HepG2 (cell line): ENCODE measurements around the gene HDAC4. TPM values are rescaled to one million over a fixed set of nuclear protein-coding genes. Genes with fewer than 3 reads are reported as not detected.

Experiments
- ATAC-seq: fragments of 200-7000 bp; cut with Tn5 transposase; 3 replicates; pipeline ENCODE4 v1.9.1; 2020; ENCODE audit warnings: mild to moderate bottlenecking, moderate library complexity
- BruUV-seq: library from RNA; stranded (reverse); fragments of 400-500 nt; replicated peaks from 2 replicates; lab custom pipeline; 2021; lab: Mats Ljungman, UMichigan
- CTCF ChIA-PET: fragments of 300-600 bp; formaldehyde crosslinking; extraction: SDS; loops from one replicate; lab custom pipeline; 2021; ENCODE audit warnings: low total read pairs, inconsistent platforms, low intra/inter-chr PET ratio; lab: Yijun Ruan, JAX
- POLR2A ChIA-PET: fragments of 350-600 bp; sonication (Branson Sonifier 250); formaldehyde crosslinking; loops from one replicate; lab custom pipeline; 2020; ENCODE audit warnings: antibody characterized with exemption, inconsistent platforms; lab: Yijun Ruan, JAX
- DNase-seq: peaks from one replicate; pipeline ENCODE4 v3.0.0-alpha.2; 2015; ENCODE audit warnings: low spot score
- FAIRE-seq: peaks from 3 replicates; lab custom pipeline; 2011; peaks lifted over from hg19 to GRCh38; lab: Jason Lieb, UNC
- H2AFZ ChIP-seq: one replicate; pipeline ENCODE4 v1.6.1; 2011; ENCODE audit warnings: low read length, inconsistent platforms
- H3K27ac ChIP-seq: fragments of 300-600 bp; 3 replicates; pipeline ENCODE4 v1.8.0; 2011; ENCODE audit warnings: mixed run types, mild to moderate bottlenecking, mixed read lengths, low read length, inconsistent platforms; ENCODE audit not compliant: insufficient read depth; ENCODE audit errors: extremely low read length
- H3K27me3 ChIP-seq, 2 experiments: fragments of 200-600 bp in 1 of 2; 2 replicates in 1 of 2; 3 replicates in 1 of 2; pipeline versions ENCODE4 v1.6.0 to v1.8.0; 2011; ENCODE audit warnings: low read length in 2 of 2, mild to moderate bottlenecking in 2 of 2, moderate library complexity in 2 of 2, inconsistent platforms in 1 of 2; ENCODE audit not compliant: insufficient read depth in 2 of 2, control insufficient read depth in 1 of 2
- H3K36me3 ChIP-seq, 2 experiments: fragments of 200-600 bp in 1 of 2; replicated peaks in 1 of 2; 2 replicates in 1 of 2; 3 replicates in 1 of 2; pipeline versions ENCODE4 v1.5.1 to v1.8.0; 2011; ENCODE audit warnings: low read length in 2 of 2, inconsistent platforms in 1 of 2; ENCODE audit not compliant: insufficient read depth in 2 of 2, control insufficient read depth in 1 of 2
- H3K4me1 ChIP-seq: 2 replicates; pipeline ENCODE4 v1.5.1; 2012; ENCODE audit warnings: low read length, inconsistent platforms; ENCODE audit not compliant: insufficient read depth
- H3K4me2 ChIP-seq: 2 replicates; pipeline ENCODE4 v1.6.0; 2011; ENCODE audit warnings: low read depth, low read length, inconsistent platforms
- H3K4me3 ChIP-seq, 3 experiments: fragments of 200-600 bp in 1 of 3; sonication (generic), shearing (Covaris generic) in 1 of 3; replicated peaks in 1 of 3; 2 replicates each; pipeline ENCODE4 v1.5.1; 2011 to 2016; ENCODE audit warnings: low read length in 3 of 3, inconsistent platforms in 2 of 3, low read depth in 2 of 3, mild to moderate bottlenecking in 2 of 3, control low read depth in 1 of 3, mixed read lengths in 1 of 3; ENCODE audit not compliant: insufficient read depth in 1 of 3
- H3K79me2 ChIP-seq: one replicate; pipeline ENCODE4 v1.6.1; 2011; ENCODE audit warnings: low read length, inconsistent platforms; ENCODE audit not compliant: insufficient read depth
- H3K9ac ChIP-seq: 2 replicates; pipeline ENCODE4 v1.6.0; 2011; ENCODE audit warnings: mild to moderate bottlenecking, low read depth, low read length, inconsistent platforms; ENCODE audit not compliant: insufficient read depth
- H3K9me3 ChIP-seq: 2 replicates; pipeline ENCODE4 v1.5.1; 2012; ENCODE audit warnings: mild to moderate bottlenecking, low read length
- H4K20me1 ChIP-seq: 2 replicates; pipeline ENCODE4 v1.6.0; 2011; ENCODE audit warnings: inconsistent platforms, mild to moderate bottlenecking, low read length, moderate library complexity; ENCODE audit not compliant: insufficient read depth
- AKAP8 ChIP-seq: sonication (generic); formaldehyde crosslinking; IDR thresholded peaks from 2 replicates; pipeline ENCODE4 v1.5.1; 2020; ENCODE audit warnings: mild to moderate bottlenecking, missing genetic modification reagents
- CBX2 ChIP-seq, 2 experiments: fragments of 200-600 bp in 1 of 2; sonication (generic); formaldehyde crosslinking in 1 of 2; IDR thresholded peaks; 2 replicates each; pipeline versions ENCODE4 v1.7.0 to v1.8.1; 2018 to 2022; ENCODE audit warnings: low read depth in 2 of 2, low read length in 1 of 2, mild to moderate bottlenecking in 1 of 2, missing genetic modification reagents in 1 of 2
- E2F2 ChIP-seq: sonication (generic); formaldehyde crosslinking; IDR thresholded peaks from 2 replicates; pipeline ENCODE4 v1.4.0; 2020; ENCODE audit warnings: missing genetic modification reagents, borderline replicate concordance
- ELF4 ChIP-seq: sonication (generic); formaldehyde crosslinking; IDR thresholded peaks from 2 replicates; pipeline ENCODE4 v1.5.0; 2020; ENCODE audit warnings: missing genetic modification reagents, mild to moderate bottlenecking, moderate library complexity, borderline replicate concordance
- FOXM1 ChIP-seq: sonication (generic); formaldehyde crosslinking; IDR thresholded peaks from 2 replicates; pipeline ENCODE4 v1.5.0; 2020; ENCODE audit warnings: missing genetic modification reagents
- FOXO4 ChIP-seq: sonication (generic); formaldehyde crosslinking; conservative IDR thresholded peaks from 2 replicates; pipeline ENCODE4 v1.8.1; 2023; ENCODE audit warnings: missing genetic modification reagents
- NFATC3 ChIP-seq: sonication (generic); formaldehyde crosslinking; IDR thresholded peaks from 2 replicates; pipeline ENCODE4 v1.5.1; 2020; ENCODE audit warnings: mild to moderate bottlenecking, missing genetic modification reagents
- NR3C1 ChIP-seq: sonication (generic); formaldehyde crosslinking; IDR thresholded peaks from 2 replicates; pipeline ENCODE4 v1.4.0; 2020; ENCODE audit warnings: missing genetic modification reagents
- RBM22 ChIP-seq: fragments of 200-400 bp; formaldehyde crosslinking; optimal IDR thresholded peaks from 2 replicates; pipeline ENCODE3; 2017; ENCODE audit warnings: mild to moderate bottlenecking, low read length, moderate library complexity
- SIX4 ChIP-seq: sonication (generic); formaldehyde crosslinking; IDR thresholded peaks from 2 replicates; pipeline ENCODE4 v1.4.0; 2020; ENCODE audit warnings: missing genetic modification reagents
- SMARCE1 ChIP-seq: fragments of 450-650 bp; IDR thresholded peaks from 2 replicates; pipeline ENCODE4 v1.6.1; 2017; ENCODE audit warnings: borderline replicate concordance
- ZBTB21 ChIP-seq: sonication (generic); formaldehyde crosslinking; IDR thresholded peaks from 2 replicates; pipeline ENCODE4 v1.4.0; 2020; ENCODE audit warnings: missing genetic modification reagents
- ZGPAT ChIP-seq: IDR thresholded peaks from 2 replicates; pipeline ENCODE4 v1.6.1; 2016; ENCODE audit warnings: mild to moderate bottlenecking
- ZNF496 ChIP-seq: sonication (generic); formaldehyde crosslinking; IDR thresholded peaks from 2 replicates; pipeline ENCODE4 v1.8.1; 2023; ENCODE audit warnings: mild to moderate bottlenecking, moderate library complexity, missing genetic modification reagents; ENCODE audit not compliant: insufficient replicate concordance
- ZNF652 ChIP-seq: IDR thresholded peaks from 2 replicates; pipeline ENCODE4 v1.6.1; 2016; ENCODE audit warnings: low read depth, borderline replicate concordance
- ZNF713 ChIP-seq: sonication (generic); formaldehyde crosslinking; IDR thresholded peaks from 2 replicates; pipeline ENCODE4 v1.4.0; 2020; ENCODE audit warnings: mild to moderate bottlenecking, missing genetic modification reagents
- ZNF800 ChIP-seq: sonication (generic); formaldehyde crosslinking; IDR thresholded peaks from 2 replicates; pipeline ENCODE4 v1.4.0; 2020; ENCODE audit warnings: missing genetic modification reagents
- WGBS: methylation state at CpG from one replicate; pipeline ENCODE4 v1.1.6; 2017; ENCODE audit warnings: low lambda C conversion rate; 5-methylcytosine and 5-hydroxymethylcytosine counted together
- in situ Hi-C: cut with HindIII; loops from 2 replicates; pipeline ENCODE4 v1.10.0; 2017; ENCODE audit warnings: low pct_unique_long_range_greater_than_20kb; ENCODE audit not compliant: extremely low pct_ligation_motif_present
- intact Hi-C: fragments of 100-400 bp; cut with micrococcal nuclease; formaldehyde crosslinking; loops from one replicate; pipeline ENCODE4 v1.10.0; 2022; ENCODE audit not compliant: unreplicated experiment
- polyA plus RNA-seq, 8 experiments: library from polyadenylated mRNA; depleted of rRNA in 3 of 8; stranded (reverse) in 7 of 8; unstranded in 1 of 8; fragments of >200 nt; fragmentation: Illumina TruSeq in 4 of 8; extraction: Trizol in 4 of 8; gene quantifications; 2 replicates each; pipeline versions ENCODE4 v1.2.1 to v1.2.3, GENCODE V29; 2011 to 2016; ENCODE audit warnings: low read depth in 4 of 8, missing spikeins in 1 of 8, mixed read lengths in 1 of 8; ENCODE audit not compliant: insufficient read depth in 1 of 8
- total RNA-seq, 5 experiments: library from RNA; depleted of rRNA; stranded (reverse); fragments of >200 nt; fragmentation: Illumina TruSeq; extraction: Trizol; gene quantifications; 2 replicates each; pipeline ENCODE4 v1.2.3, GENCODE V29; 2016; ENCODE audit warnings: low read depth in 1 of 5

Gene HDAC4
- total and polyA plus RNA-seq, 2 of the 13 experiments (the other 11 are each of a cell fraction or from before 2014, with no cell fraction given): 10.1 to 11.5 TPM

- no peak for ATAC-seq
- intact Hi-C loops: no loop called here
- H3K9me3 ChIP-seq: no peaks in the 10 kb centered on the region
- H3K27me3 ChIP-seq: no peaks in the 10 kb centered on the region
- no TSS peak for BruUV-seq
- peaks cover 49% of the 10 kb centered on the region for H3K79me2 ChIP-seq
- no peak overlapping the region for H3K4me3 ChIP-seq
- H2AFZ ChIP-seq: no peak overlapping the region
- WGBS: 96% methylated on average over 12 of the region's 12 CpGs
- peaks cover 9% of the 10 kb centered on the region; the same call in 1 of the 2 replicates for H3K4me1 ChIP-seq
- H3K27ac ChIP-seq: no peak overlapping the region
- no peak overlapping the region for H3K9ac ChIP-seq
- no peak for DNase-seq
- ChIA-PET CTCF (no interaction called here), POLR2A (no interaction called here)
- peaks cover 13% of the 10 kb centered on the region; the same call in 1 of the 2 replicates for H4K20me1 ChIP-seq
- TF ChIP-seq FOXO4 (CRISPR knock-in tag) (no peak), E2F2 (CRISPR knock-in tag) (no peak), AKAP8 (CRISPR knock-in tag) (no peak), ZGPAT (CRISPR knock-in tag) (no peak), FOXM1 (CRISPR knock-in tag) (no peak), RBM22 (no peak), SIX4 (no peak), ZNF713 (CRISPR knock-in tag) (no peak), CBX2 (IDR thresholded peaks at IDR 0.05; ENCODE audit: low read depth, low read length) (no peak), CBX2 (CRISPR knock-in tag; IDR thresholded peaks at IDR 0.05; ENCODE audit: low read depth) (no peak), SMARCE1 (no peak), ELF4 (no peak), NR3C1 (CRISPR knock-in tag) (no peak), NFATC3 (CRISPR knock-in tag) (no peak), ZNF800 (CRISPR knock-in tag) (no peak), ZNF652 (CRISPR knock-in tag) (no peak), ZBTB21 (no peak), ZNF496 (CRISPR knock-in tag) (no peak)
- TF ChIP-seq, all 625 proteins: peak for 0
- no peak for FAIRE-seq
- in situ Hi-C loops: no loop called here
- Histone ChIP-seq H3K36me3 (peaks cover 0 to 2% of the 10 kb centered on the region in 2 experiments; a peak in 1 of 5 replicates), H3K4me2 (no peak overlapping the region)
These were observed 71.4 kb downstream of the HDAC4 start for GRCh38 chr2:239329284-239329971.
